Measurements from ENCODE around the gene ADI1.

ADI1 gene

DNA sequence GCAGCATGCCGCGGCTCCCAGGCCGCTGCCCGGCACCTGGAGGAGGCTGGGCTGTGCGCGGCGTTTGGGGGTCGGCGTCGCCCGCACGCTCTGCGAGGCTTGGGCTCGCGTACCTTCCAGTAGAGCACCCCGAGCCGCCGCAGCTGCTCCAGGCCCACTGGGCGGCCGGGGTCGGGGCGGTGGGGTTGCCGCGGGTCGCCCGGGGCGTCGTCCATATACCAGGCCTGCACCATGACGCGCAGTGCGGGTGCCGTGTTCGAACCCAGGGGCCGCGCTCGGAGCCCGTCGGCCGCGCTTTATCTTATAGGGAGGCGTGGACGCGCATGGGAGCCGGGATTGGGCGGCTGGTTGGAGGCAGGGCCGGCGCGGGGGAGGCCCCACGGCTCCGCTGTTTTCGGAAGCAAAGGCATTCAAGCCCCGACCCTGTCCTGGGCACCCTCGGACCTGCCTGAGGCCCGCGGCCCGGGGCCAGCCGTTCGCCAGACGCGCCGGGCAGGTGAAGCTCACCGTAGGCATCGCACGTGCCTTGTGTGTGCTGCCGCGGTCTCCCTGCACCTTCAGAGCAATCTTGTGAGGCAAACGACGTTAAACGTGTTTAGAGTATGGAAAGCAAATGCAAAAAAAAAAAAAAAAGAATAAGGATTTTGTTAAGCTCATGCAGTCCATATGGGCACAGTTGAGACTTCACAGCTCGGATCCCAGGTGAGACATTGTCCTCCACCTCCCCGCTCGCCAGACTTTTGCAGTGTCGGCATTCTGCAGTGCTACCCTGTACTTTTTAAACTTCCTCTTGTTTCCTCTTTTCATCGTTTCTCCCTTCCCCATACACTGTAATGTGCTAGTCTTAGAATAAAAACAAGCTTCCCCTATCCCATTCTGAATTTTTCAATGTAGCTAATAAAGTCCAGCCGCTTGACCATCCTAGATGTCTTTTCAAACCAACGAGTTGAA, at the start of gene ADI1:
ADI1 (minus strand) TSS at position 277 of the 951 bp plus-strand sequence; CDS start at position 233, 44 bp downstream.
- DNase-seq: no peak

DNA sequence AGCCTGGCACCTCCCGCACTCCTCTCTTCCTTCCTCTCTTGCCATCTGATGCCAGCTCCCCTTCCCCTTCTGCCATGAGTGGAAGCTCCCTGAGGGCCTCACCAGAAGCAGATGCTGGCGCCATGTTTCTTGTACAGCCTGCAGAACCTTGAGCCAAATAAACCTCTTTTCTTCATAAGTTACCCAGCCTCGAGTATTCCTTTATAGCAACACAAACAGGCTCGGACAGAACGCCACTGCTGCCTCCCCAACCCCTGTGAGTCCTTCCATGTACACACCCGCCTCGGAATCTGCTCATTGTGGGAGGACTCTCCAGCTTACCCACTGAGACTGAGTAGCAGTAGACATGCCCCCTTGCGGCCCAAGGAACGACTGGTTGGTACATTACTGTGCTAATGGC, 47.5 kb upstream of the ADI1 start:
- no peak for DNase-seq

DNA sequence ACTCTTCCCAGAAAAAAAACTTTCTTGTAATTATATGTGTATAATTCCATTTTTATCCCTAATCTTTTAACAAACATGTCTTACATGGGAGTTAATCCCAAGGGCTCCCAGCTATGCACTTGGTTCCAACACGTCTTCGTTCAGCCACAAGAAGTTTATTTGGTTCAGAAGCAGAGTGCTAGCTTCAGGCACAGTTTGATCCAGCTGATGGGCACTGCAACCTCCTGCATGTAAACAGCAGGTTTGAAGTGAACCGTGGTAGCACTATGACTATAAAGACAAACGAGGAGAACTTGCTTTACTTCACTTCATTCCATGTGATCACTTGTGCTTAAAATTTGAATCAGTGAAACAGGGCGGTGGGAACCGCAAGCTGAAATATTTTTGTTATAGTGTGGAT, 45.8 kb upstream of the ADI1 start:
- no peak for DNase-seq

DNA sequence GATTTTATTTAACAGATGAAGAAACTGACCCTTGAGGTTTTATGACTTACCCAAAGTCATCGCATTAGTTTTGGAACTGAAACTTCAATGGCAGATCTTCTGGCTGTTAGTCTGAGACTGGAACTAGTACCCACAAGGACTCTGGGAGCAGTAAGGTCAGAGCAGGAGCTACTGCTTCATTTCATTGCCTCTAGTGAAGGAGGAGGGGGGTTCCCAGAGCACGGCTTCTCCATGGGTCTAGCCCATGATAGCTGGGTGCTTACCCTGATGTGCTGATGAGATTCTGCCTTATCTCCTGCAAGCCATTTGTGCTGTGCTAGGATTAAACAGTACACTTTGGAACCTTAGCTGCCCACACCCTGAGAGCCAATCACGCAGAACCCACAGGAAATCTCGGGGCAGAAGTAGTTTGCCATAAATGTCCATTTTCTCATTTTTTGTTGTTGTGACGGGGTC, 44.2 kb upstream of the ADI1 start:
- no peak for DNase-seq

DNA sequence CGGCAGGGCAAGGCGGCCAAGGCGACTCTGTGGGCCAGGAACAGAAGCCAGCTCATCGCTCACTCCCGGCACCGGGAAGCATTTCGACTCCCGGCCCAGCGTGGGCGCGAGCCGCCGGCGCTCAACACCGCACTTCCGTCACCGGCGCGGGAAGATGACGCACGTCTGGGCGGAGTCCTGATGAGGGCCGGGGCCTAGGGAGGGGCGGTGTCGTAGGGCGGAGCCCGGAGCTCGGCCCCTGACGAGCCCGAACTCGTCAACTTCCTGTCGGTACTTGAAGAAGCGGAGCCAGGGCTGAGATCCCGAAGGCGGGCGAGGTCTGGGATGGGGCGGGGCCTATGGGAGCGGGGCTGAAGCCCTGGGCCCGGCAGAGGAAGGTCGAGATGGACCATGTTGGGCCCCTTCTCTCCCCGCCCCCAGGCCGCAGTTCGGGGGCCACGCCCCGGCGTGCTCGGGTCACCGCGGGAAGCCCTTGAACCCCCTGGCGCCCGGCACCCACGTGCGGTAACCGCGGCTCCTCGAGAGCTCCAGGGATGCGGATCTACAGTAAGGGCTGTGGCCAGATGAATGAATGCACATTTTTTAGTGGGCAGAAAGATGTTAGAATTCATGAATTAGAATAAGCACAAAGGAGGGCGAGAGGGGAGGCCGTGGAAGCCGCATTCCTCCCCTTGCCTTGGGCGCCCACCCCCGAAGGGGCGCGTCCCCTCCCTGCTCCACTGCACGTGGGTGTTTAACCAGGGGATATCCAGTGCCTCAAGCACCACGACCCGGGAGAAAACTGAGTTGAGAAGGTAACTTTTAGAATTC, 39.1 kb upstream of the ADI1 start, which contains the start of gene RNASEH1:
RNASEH1 (minus strand) TSS at position 129 of the 810 bp plus-strand sequence; CDS start at position 56, 73 bp downstream.
- peak; percentile 42 for DNase-seq

- no peak for DNase-seq
Measured at GRCh38 chr2:3557639-3558204, 38.4 kb upstream of the ADI1 start.

GRCh38 chr2:3553946-3554345, 34.6 kb upstream of the ADI1 start:
- DNase-seq: no peak

GRCh38 chr2:3547915-3548314, 28.6 kb upstream of the ADI1 start:
- no peak for DNase-seq

DNA sequence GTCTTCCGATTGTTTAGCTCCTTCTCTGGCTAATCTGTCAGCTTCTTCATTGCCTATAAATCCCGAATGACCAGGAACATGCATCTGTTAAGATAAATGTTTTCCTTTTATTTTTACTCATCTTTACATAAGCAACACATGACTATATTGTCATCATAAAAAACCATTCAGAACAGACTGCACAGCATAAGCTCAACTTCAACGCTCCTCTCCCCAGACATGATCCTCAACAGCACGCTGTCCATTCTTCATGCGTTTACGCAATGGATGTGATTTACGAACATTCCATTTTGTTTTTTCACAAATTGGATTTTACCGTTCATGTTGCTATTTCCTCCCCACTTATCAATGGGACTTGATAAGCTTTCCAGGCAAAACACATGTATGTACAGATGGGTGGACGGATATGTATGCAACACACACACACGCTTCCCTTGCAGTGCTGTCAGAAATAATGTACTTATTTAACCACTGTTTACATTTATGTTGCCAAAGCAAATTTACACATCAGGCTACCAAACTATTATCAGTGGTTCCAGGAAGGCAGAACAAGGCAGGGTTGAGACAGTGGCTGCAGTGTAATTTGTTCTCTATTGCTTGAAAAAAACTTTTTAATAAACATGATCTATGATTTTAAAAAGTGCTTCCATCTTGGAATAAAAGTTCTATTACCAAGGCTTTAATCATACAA, 26.6 kb upstream of the ADI1 start:
- DNase-seq: no peak

- no peak for DNase-seq
Measured at GRCh38 chr2:3543023-3543683, 23.8 kb upstream of the ADI1 start.

GRCh38 chr2:3542107-3542506, 22.8 kb upstream of the ADI1 start:
- DNase-seq: no peak

GRCh38 chr2:3539836-3540235, 20.5 kb upstream of the ADI1 start:
- no peak for DNase-seq

DNA sequence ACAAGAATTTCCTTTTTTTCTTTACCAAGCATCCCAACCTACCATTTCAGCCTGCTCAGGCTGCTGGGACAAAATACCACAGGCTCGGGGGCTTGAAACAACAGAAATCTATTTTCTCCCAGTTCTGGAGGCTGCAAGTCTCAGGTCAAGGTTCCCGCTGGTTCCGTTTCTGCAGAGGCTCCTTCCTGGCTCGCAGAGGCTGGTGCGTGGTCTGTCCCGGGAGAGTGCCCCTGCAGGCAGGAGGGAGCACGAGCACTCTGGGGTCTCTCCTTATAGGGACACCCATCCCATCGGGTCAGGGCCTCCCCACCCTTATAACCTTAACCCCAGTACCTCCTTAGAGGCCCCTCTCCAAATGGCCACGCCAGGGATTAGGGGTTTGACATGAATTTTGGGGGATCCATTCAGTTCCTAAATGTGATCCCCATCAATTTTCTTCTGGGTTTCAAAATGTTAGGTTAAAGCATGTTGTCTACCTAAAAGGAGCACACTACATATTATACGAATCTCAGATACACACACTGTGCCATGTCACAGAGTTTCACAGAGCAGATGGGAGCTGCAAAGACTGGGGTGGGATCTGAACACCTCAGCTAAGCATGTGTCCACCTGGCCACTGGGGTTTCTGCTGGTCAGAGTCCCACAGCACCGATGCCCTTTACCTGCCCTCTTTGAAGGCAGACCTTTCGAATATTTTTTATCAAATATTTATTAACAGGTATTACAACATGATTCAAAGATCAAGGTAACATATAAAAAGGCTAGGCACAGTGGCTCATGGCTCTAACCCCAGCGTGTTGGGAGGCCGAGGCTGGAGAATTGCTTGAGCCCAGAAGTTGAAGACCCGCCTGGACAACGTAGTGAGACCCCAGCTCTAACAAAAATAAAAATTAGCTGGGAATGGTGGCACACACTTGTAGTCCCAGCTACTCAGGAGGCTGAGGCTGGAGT, 17.6 kb upstream of the ADI1 start:
- no peak for DNase-seq

DNA sequence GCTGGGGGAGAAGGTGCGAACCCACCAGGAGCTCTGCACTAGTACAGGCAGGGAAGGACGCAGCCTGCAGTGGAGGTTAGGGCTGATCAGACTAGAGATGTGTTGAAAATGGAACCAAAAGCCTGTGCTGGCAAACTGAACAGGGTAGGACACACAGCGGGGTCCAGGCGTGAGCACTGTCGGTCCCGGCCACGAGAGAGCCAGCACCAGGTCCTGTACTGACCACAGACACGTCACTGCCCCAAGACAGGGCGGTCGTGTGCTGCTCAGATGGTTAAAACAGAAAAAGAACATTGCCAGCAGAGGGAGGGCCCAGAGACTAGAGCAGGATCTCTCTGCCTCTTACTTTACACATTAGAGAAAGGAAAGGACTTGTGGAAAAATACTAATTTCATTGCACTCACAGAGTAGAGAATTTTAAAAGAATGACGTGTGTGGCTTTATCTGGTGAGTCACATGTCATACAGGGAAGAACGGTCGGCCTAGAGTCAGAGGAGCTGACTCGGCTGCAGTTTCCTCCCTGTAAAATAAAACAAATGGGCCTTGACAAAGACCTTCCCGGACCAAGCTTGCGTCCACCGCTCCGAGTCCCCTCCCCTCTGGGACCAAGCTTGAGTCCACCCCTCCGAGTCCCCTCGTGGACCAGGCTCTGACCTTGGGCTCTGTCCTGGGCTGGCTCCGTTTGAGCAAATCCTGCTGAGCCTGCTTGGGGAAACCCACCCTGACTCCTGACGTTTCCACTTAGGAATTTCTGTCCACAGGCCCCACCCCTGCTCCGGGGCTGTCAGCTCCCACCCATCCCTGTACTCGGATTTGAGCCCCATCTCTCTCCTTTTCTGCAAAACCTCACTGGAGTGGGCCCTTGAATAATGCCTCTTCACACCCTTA, 16.7 kb upstream of the ADI1 start:
- DNase-seq: no peak

DNA sequence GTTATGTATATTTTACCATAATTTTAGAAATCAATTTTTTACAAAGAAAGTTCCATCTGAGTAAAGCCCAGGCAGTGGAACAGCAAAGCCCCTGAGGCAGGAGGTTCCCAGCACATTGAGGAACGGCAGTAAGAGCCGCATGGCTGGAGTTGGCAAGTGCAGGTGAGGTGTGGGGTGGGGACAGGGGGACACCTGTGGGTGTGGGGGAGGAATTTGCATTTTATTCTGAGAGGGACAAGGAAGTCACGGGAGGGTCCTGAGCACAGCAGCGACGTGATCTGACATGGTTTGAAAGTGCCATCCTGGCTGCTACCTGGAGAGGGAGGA, 16.1 kb upstream of the ADI1 start:
- no peak for DNase-seq

GRCh38 chr2:3534251-3534814, 15.0 kb upstream of the ADI1 start:
- DNase-seq: no peak

DNA sequence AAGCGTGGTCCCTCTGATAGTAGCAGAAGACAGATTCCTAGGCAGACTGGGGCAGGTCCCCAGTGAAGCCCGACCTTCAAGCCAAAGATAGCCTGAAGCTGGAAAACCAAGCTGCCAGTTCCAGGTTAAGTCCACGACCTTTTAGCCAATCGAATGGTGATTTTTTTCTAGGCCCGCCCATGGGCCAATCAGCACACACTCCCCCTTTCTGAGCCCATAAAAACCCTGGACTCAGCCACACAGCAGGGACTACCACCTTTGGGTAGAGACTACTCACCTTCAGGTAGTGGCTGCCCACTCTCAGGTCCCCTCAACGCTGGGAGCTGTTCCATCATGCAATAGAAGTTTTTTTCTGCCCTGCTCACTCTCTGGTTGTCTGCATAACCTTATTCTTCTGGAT, 14.5 kb upstream of the ADI1 start:
- DNase-seq: no peak

GRCh38 chr2:3532941-3533340, 13.6 kb upstream of the ADI1 start:
- DNase-seq: no peak

- DNase-seq: no peak
Measured at GRCh38 chr2:3529316-3530025, 10.1 kb upstream of the ADI1 start.
